WTC11 (cell line): ENCODE measurements around the gene TGM2. TPM values are rescaled to one million over a fixed set of nuclear protein-coding genes. Genes with fewer than 3 reads are reported as not detected.

ENCODE experiments used
- ATAC-seq: fragments of 200-7000 bp; cut with Tn5 transposase; 2 replicates; pipeline ENCODE4 v1.10.0; 2021; ENCODE audit warnings: mild to moderate bottlenecking, moderate library complexity
- CTCF ChIA-PET: fragments of 300-600 bp; sonication (Branson Sonifier 250); formaldehyde crosslinking; loops from one replicate; lab custom pipeline; 2021; ENCODE audit warnings: antibody characterized with exemption; lab: Charles Lee
- POLR2A ChIA-PET: fragments of 350-600 bp; sonication (Branson Sonifier 250); formaldehyde crosslinking; loops from one replicate; lab custom pipeline; 2021; ENCODE audit warnings: antibody characterized with exemption; lab: Charles Lee
- DNase-seq: peaks from one replicate; pipeline ENCODE4 v3.0.0; 2021; ENCODE audit warnings: low spot score
- H3K27ac Mint-ChIP-seq: 2 replicates; pipeline ENCODE4 v1.8.0; 2021; ENCODE audit warnings: mixed read lengths
- H3K27me3 Mint-ChIP-seq: 2 replicates; pipeline ENCODE4 v1.8.0; 2021; ENCODE audit warnings: low read depth, mild to moderate bottlenecking, moderate library complexity, mixed read lengths
- H3K36me3 Mint-ChIP-seq: 2 replicates; pipeline ENCODE4 v1.8.0; 2021; ENCODE audit warnings: mixed read lengths
- H3K4me1 Mint-ChIP-seq: 2 replicates; pipeline ENCODE4 v1.8.0; 2022; ENCODE audit warnings: mixed read lengths
- H3K4me3 Mint-ChIP-seq: 2 replicates; pipeline ENCODE4 v1.8.0; 2021; ENCODE audit warnings: mild to moderate bottlenecking, moderate library complexity, mixed read lengths
- H3K9me3 Mint-ChIP-seq: 2 replicates; pipeline ENCODE4 v1.8.0; 2021; ENCODE audit warnings: mixed read lengths
- AR ChIP-seq: fragments of 250-450 bp; sonication (Bioruptor Pico); IDR thresholded peaks from 2 replicates; pipeline ENCODE4 v1.9.0; 2021; ENCODE audit warnings: mild to moderate bottlenecking
- ATF3 ChIP-seq: sonication (generic); formaldehyde crosslinking; conservative IDR thresholded peaks from 2 replicates; pipeline ENCODE4 v1.8.1; 2022; ENCODE audit warnings: mild to moderate bottlenecking, missing genetic modification reagents
- ERG ChIP-seq: fragments of 250-450 bp; sonication (Bioruptor Pico); IDR thresholded peaks from 2 replicates; pipeline ENCODE4 v1.8.0; 2021; ENCODE audit warnings: mild to moderate bottlenecking
- FOXJ3 ChIP-seq: sonication (generic); formaldehyde crosslinking; IDR thresholded peaks from 2 replicates; pipeline ENCODE4 v1.9.0; 2021; ENCODE audit warnings: missing genetic modification reagents, mild to moderate bottlenecking, borderline replicate concordance
- FOXP1 ChIP-seq: sonication (generic); formaldehyde crosslinking; IDR thresholded peaks from 2 replicates; pipeline ENCODE4 v1.8.0; 2022; ENCODE audit warnings: missing genetic modification reagents, mild to moderate bottlenecking, moderate library complexity, borderline replicate concordance
- GABPB1 ChIP-seq: sonication (generic); formaldehyde crosslinking; IDR thresholded peaks from 2 replicates; pipeline ENCODE4 v1.8.1; 2023; ENCODE audit warnings: mild to moderate bottlenecking, missing genetic modification reagents
- JAZF1 ChIP-seq: fragments of 250-450 bp; sonication (Bioruptor Pico); IDR thresholded peaks from 2 replicates; pipeline ENCODE4 v1.9.0; 2021; ENCODE audit warnings: moderate library complexity, mild to moderate bottlenecking, inconsistent platforms
- KAT7 ChIP-seq: sonication (generic); formaldehyde crosslinking; IDR thresholded peaks from 2 replicates; pipeline ENCODE4 v1.8.1; 2023; ENCODE audit warnings: missing genetic modification reagents, mild to moderate bottlenecking, borderline replicate concordance
- RORB ChIP-seq: fragments of 250-450 bp; sonication (Bioruptor Pico); IDR thresholded peaks from 2 replicates; pipeline ENCODE4 v1.9.0; 2021; ENCODE audit warnings: mild to moderate bottlenecking
- SMAD4 ChIP-seq: sonication (generic); formaldehyde crosslinking; IDR thresholded peaks from 2 replicates; pipeline ENCODE4 v1.8.0; 2022; ENCODE audit warnings: mild to moderate bottlenecking, missing genetic modification reagents
- ZNF232 ChIP-seq: sonication (generic); formaldehyde crosslinking; IDR thresholded peaks from 2 replicates; pipeline ENCODE4 v1.8.0; 2022; ENCODE audit warnings: mild to moderate bottlenecking, missing genetic modification reagents
- ZNF532 ChIP-seq: fragments of 250-450 bp; sonication (Bioruptor Pico); IDR thresholded peaks from 2 replicates; pipeline ENCODE4 v1.9.0; 2021; ENCODE audit warnings: mild to moderate bottlenecking, borderline replicate concordance
- total RNA-seq: library from RNA; stranded (reverse); gene quantifications from 3 replicates; pipeline ENCODE4 v1.2.3, GENCODE V29; 2021

The TGM2 gene
- total RNA-seq, 1 experiment from 2014 or later = 1.5 TPM

- TF ChIP-seq ERG (CRISPR knock-in tag) (no peak), ZNF532 (CRISPR knock-in tag) (no peak), KAT7 (CRISPR knock-in tag) (no peak), ATF3 (no peak), SMAD4 (CRISPR knock-in tag) (no peak), RORB (CRISPR knock-in tag) (no peak)
Observed at GRCh38 chr20:38158701-38159351, 6.2 kb downstream of the TGM2 start (continued).

GRCh38 chr20:38157635-38158495 is 7.2 kb downstream of the TGM2 start:
- Mint-ChIP-seq H3K27me3 (no peaks in the 10 kb centered on the region), H3K36me3 (no peaks in the 10 kb centered on the region), H3K9me3 (no peaks in the 10 kb centered on the region), H3K27ac (no peak overlapping the region; the same call in 1 of the 2 replicates), H3K4me3 (no peak overlapping the region), H3K4me1 (peaks cover 7% of the 10 kb centered on the region)
- ATAC-seq (no peak), DNase-seq (no peak)
- CTCF ChIA-PET = interaction anchor here (1.2 to 1.3 kb wide), 2 partner anchors 45 to 85 kb away, joined by 3 read pairs; no protein-coding TSS in a partner anchor
- POLR2A ChIA-PET = no interaction called here
- TF ChIP-seq ZNF232 (CRISPR knock-in tag) (no peak), GABPB1 (CRISPR knock-in tag) (no peak)

- Mint-ChIP-seq H3K4me3 (no peak overlapping the region), H3K4me1 (peaks cover 14% of the 10 kb centered on the region), H3K27ac (no peak overlapping the region; the same call in 1 of the 2 replicates), H3K9me3 (no peaks in the 10 kb centered on the region), H3K27me3 (no peaks in the 10 kb centered on the region), H3K36me3 (no peaks in the 10 kb centered on the region)
- POLR2A ChIA-PET = no interaction called here
- no peak for TF ChIP-seq FOXJ3 (CRISPR knock-in tag)
- no peak for TF ChIP-seq AR
- no peak for TF ChIP-seq FOXP1 (CRISPR knock-in tag)
- no peak for TF ChIP-seq JAZF1
- no peak for TF ChIP-seq ZNF532 (CRISPR knock-in tag)
- DNase-seq (no peak), ATAC-seq (no peak)
- CTCF ChIA-PET = interaction anchor here (1.2 to 1.3 kb wide), 2 partner anchors 44 to 84 kb away, joined by 3 read pairs; no protein-coding TSS in a partner anchor
Observed at GRCh38 chr20:38156888-38157634, 8.0 kb downstream of the TGM2 start.
